Fibroblast of mammary gland (primary cell): ENCODE results near the gene KCNK17.

ENCODE experiments used
- DNase-seq: peaks from one replicate; pipeline ENCODE4 v3.0.0-alpha.2; 2010; ENCODE audit warnings: low read depth
- H3K4me3 ChIP-seq: 2 replicates; pipeline ENCODE4 v1.5.1; 2011; ENCODE audit warnings: low read depth, mild to moderate bottlenecking, low read length, moderate library complexity; ENCODE audit not compliant: control insufficient read depth
- TF ChIP-seq, protein P1 (sequence below): conservative IDR thresholded peaks from 2 replicates; pipeline ENCODE4 v1.5.1; 2011; ENCODE audit warnings: low read depth, low read length, inconsistent platforms; ENCODE audit not compliant: control insufficient read depth, insufficient read depth

Gene KCNK17

GRCh38 chr6:39327507-39327906 is 13.3 kb upstream of the KCNK17 start:
- no peak overlapping the region for H3K4me3 ChIP-seq
- no peak for DNase-seq
- TF ChIP-seq, protein P1, sequence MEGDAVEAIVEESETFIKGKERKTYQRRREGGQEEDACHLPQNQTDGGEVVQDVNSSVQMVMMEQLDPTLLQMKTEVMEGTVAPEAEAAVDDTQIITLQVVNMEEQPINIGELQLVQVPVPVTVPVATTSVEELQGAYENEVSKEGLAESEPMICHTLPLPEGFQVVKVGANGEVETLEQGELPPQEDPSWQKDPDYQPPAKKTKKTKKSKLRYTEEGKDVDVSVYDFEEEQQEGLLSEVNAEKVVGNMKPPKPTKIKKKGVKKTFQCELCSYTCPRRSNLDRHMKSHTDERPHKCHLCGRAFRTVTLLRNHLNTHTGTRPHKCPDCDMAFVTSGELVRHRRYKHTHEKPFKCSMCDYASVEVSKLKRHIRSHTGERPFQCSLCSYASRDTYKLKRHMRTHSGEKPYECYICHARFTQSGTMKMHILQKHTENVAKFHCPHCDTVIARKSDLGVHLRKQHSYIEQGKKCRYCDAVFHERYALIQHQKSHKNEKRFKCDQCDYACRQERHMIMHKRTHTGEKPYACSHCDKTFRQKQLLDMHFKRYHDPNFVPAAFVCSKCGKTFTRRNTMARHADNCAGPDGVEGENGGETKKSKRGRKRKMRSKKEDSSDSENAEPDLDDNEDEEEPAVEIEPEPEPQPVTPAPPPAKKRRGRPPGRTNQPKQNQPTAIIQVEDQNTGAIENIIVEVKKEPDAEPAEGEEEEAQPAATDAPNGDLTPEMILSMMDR, result no peak

DNA sequence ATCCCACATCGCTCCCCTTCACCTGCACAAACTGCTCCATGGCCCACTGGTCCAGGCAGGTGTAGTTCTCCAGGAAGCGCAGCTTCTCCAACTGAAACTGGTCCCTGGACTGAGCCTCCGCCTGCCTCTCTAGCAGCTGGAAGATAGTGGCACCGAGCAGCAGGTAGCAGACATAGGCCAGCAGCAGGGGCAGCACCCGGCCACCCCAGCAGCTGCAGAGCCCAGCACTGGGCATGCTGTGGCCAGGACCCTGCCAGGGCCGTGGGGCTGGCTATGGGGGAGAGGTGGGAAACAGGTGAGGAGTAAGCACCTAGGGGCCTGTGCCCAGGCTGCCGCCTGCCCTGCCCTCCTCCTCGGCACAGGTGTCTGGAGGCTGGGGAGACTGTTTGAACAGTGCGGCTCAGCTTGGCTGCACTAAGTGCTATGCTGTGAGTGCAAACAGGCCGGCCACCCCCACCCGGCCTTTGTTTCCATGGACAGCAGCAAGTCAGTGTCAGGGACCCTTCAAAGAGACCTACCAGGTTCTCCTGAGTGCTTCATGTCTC is 8.2 kb upstream of the KCNK17 start, which contains the start of gene KCNK16:
TSS of gene KCNK16 (minus strand) at position 397 of the 545 bp plus-strand sequence. CDS start at position 235, 162 bp downstream.
- TF ChIP-seq, protein P1, result no peak
- no peak within 1 kb of the TSS for H3K4me3 ChIP-seq

GRCh38 chr6:39321761-39322160 is 7.5 kb upstream of the KCNK17 start:
- no peak for DNase-seq
- TF ChIP-seq, protein P1, result no peak
- H3K4me3 ChIP-seq, result no peak overlapping the region

More for the DNA sequence above, 8.2 kb upstream of the KCNK17 start, which contains the start of gene KCNK16:
- no peak for DNase-seq

GRCh38 chr6:39320363-39320984 is 6.3 kb upstream of the KCNK17 start:
- no peak for DNase-seq
- H3K4me3 ChIP-seq, result no peak overlapping the region
- TF ChIP-seq, protein P1, result no peak

- TF ChIP-seq, protein P1, result no peak
- DNase-seq, result no peak
These were observed 5.6 kb upstream of the KCNK17 start for GRCh38 chr6:39319621-39320362.

DNA sequence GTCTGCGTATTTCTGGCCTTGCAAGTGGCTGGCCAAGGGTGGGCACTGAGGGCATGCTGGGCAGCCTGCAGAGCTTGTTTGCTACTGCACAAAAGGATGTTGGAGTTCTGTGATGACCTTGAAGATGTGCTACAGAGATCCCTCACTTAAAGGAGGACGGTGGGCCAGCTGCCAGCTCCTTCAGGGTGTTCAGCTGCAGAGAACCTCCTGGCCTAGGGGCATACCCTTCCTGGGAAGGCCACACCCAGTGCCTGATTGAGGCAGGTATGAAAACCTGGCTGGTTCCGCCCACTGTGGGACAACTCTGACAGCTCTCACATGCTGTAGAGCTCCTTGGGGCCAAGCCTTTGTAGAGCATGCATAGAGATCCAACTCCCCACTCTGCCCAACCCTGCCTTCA is 3.0 kb upstream of the KCNK17 start:
- no peak for DNase-seq
- TF ChIP-seq, protein P1, result no peak
- no peak overlapping the region for H3K4me3 ChIP-seq

More at GRCh38 chr6:39319621-39320362, 5.6 kb upstream of the KCNK17 start:
- H3K4me3 ChIP-seq, result no peak overlapping the region
